HFFc6 (cell line): ENCODE data around the gene CYP11A1. TPM values are rescaled to one million over a fixed set of nuclear protein-coding genes. Genes with fewer than 3 reads are reported as not detected.

Source experiments
- DNase-seq: peaks from one replicate; pipeline ENCODE4 v3.0.0-alpha.2; 2018
- H3K27ac Mint-ChIP-seq: 2 replicates; pipeline ENCODE4 v1.8.0; 2020; ENCODE audit warnings: mild to moderate bottlenecking, mixed read lengths
- H3K27me3 Mint-ChIP-seq: 2 replicates; pipeline ENCODE4 v1.8.0; 2021; ENCODE audit warnings: mild to moderate bottlenecking, moderate library complexity, mixed read lengths; ENCODE audit not compliant: insufficient read depth
- H3K36me3 Mint-ChIP-seq: 2 replicates; pipeline ENCODE4 v1.8.0; 2021; ENCODE audit warnings: low read depth, mixed read lengths
- H3K4me1 Mint-ChIP-seq: 2 replicates; pipeline ENCODE4 v1.8.0; 2020; ENCODE audit warnings: low read depth, mixed read lengths
- H3K4me3 Mint-ChIP-seq: 2 replicates; pipeline ENCODE4 v1.8.0; 2020; ENCODE audit warnings: mild to moderate bottlenecking, moderate library complexity, mixed read lengths
- H3K9me3 Mint-ChIP-seq: 2 replicates; pipeline ENCODE4 v1.8.0; 2020; ENCODE audit warnings: mild to moderate bottlenecking, mixed read lengths
- total RNA-seq, 6 experiments: library from RNA; stranded (reverse); fragmentation: NEBNext Ultra II Directional; extraction: Animal tissue kit (Norgen Biotek cat#: 25700); gene quantifications; 2 replicates in 1 of 6; 3 replicates in 5 of 6; pipeline ENCODE4 v1.2.3, GENCODE V29; 2021
- TF ChIP-seq, protein P1 (sequence below): fragments of 200-600 bp; sonication (generic); IDR thresholded peaks from 2 replicates; pipeline ENCODE4 v1.5.0; 2021; ENCODE audit warnings: antibody characterized with exemption, mild to moderate bottlenecking

CYP11A1 gene
- total RNA-seq, 6 experiments from 2014 or later, result 0.12 to 0.17 (median 0.14) TPM; not detected in 2

DNA sequence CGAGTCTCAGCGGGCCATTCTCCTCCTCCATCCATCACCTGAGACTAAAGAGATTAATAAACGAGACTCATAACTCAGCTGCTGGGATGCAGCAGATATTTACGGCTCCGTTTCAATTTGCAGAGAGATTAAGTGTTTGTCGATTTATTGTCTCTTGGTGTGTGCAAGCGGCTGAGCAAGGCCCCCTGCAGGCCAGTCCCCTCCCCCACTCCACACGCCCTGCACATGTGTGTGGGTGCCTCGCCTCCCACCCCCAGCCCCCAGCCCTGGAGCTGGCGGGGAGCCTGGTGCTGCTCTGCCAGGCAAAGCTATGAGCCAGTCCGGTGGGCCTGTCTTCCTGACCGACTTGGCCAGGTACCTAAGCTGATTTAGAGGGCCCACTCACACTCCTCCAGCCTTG, 63.0 kb downstream of the CYP11A1 start:
- Mint-ChIP-seq H3K27me3 (peaks cover 58% of the 10 kb centered on the region), H3K4me1 (no peaks in the 10 kb centered on the region), H3K9me3 (no peaks in the 10 kb centered on the region), H3K36me3 (no peaks in the 10 kb centered on the region), H3K4me3 (no peak overlapping the region), H3K27ac (no peak overlapping the region)
- TF ChIP-seq, protein P1, sequence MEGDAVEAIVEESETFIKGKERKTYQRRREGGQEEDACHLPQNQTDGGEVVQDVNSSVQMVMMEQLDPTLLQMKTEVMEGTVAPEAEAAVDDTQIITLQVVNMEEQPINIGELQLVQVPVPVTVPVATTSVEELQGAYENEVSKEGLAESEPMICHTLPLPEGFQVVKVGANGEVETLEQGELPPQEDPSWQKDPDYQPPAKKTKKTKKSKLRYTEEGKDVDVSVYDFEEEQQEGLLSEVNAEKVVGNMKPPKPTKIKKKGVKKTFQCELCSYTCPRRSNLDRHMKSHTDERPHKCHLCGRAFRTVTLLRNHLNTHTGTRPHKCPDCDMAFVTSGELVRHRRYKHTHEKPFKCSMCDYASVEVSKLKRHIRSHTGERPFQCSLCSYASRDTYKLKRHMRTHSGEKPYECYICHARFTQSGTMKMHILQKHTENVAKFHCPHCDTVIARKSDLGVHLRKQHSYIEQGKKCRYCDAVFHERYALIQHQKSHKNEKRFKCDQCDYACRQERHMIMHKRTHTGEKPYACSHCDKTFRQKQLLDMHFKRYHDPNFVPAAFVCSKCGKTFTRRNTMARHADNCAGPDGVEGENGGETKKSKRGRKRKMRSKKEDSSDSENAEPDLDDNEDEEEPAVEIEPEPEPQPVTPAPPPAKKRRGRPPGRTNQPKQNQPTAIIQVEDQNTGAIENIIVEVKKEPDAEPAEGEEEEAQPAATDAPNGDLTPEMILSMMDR, result no peak
- DNase-seq, result no peak

DNA sequence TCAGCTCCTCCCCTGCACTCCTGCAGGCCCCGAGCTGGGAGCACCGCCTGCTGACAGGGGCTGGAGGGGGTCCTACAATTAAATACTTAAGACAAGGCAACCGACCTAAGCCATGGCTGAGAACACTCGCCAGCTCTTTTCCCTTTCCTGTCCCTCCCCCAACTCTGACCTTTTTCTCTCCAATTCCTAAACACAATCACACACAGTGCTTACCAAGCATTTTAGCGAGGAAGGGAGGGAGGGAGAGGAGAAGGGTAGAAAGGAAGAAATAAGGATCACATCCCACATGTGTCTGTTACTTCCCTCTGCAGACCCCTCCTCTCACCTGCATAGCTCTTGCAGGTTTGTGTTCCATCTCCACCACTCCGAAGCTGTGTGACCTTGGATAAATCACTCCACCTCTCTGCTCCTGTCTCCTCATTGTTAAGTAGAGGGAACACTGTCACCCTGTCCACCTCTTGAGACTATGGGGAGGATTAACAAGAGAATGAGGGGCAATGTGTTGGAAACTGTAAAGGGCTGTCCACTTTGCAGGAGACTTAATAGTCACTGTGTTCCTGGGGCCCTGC, 63.6 kb downstream of the CYP11A1 start:
- TF ChIP-seq, protein P1, result no peak
- Mint-ChIP-seq H3K9me3 (no peaks in the 10 kb centered on the region), H3K36me3 (no peaks in the 10 kb centered on the region), H3K27ac (no peak overlapping the region), H3K4me3 (no peak overlapping the region), H3K4me1 (no peaks in the 10 kb centered on the region), H3K27me3 (peaks cover 62% of the 10 kb centered on the region)
- no peak for DNase-seq

DNA sequence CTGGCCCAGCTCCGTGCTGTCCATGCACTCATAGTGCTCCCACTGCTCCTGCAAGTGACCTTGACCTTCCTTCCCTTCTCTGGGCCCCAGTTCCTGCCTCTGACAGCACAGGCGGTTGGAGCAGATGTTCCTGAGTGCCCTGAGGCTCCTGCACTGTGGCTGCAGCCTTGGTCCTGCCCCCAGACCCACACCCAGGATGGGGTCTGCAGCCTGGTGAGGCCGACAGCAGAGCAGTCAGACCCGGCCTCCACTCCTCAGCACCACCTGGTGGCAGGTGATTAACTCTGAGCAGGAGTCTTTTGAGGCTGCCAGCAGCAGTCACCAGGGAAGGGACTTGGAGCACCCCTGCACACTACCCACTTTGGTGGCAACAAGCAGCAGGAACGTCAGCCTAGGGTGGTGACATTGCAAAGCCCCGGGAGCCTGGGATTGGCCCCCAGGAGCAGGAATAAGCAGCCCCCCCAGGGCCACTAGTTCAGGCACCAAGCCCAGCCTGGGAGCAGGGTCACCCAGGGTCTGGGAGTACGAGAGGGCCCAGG, 64.6 kb downstream of the CYP11A1 start:
- H3K4me3 Mint-ChIP-seq, result no peak overlapping the region
- H3K27me3 Mint-ChIP-seq, result peaks cover 62% of the 10 kb centered on the region
- no peaks in the 10 kb centered on the region for H3K4me1 Mint-ChIP-seq

DNA sequence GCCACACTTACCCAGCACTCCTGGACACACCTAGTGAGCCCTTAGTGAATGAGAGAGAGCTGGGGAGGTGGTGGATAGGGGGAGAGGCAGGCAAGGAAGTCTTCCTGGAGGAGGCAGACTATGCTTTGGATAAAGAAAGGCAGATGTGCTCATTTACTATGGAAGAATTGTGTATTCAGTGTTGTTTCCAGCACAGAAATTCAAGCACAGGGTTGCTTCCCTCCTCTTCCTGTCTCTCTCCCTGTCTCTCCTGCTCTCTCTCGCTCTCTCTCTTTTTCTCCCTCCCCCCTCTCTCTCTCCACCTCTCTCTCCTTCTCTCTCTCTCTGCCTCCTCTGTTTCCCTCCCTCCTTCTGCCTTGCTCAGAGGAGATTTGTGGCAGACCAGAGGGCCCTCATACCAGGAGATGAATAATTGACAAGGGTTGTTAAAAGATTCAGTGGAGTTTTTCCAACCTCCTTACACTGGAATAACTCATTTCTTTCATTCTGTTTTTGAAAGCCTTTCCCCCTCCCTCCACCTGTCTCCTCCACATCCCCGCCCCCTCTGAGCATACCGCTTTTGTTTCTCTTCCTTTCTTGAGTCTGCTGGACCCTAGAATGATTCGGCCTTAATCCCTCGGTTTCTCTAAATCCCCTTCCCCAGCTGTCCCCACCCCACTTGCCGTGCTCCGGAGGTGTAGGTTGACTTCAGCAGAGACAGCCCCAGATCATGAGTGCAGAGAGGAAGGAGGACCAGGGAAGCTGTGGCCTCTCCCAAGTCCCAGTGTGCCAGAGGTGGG, 65.7 kb downstream of the CYP11A1 start:
- no peak overlapping the region for H3K4me3 Mint-ChIP-seq
- H3K36me3 Mint-ChIP-seq, result no peaks in the 10 kb centered on the region
- no peaks in the 10 kb centered on the region for H3K9me3 Mint-ChIP-seq
- DNase-seq, result no peak
- TF ChIP-seq, protein P1, result no peak
- H3K27ac Mint-ChIP-seq, result no peak overlapping the region
- no peaks in the 10 kb centered on the region for H3K4me1 Mint-ChIP-seq
- peaks cover 63% of the 10 kb centered on the region for H3K27me3 Mint-ChIP-seq

More for the DNA sequence above, 64.6 kb downstream of the CYP11A1 start:
- DNase-seq, result peak; percentile 7
- Mint-ChIP-seq H3K27ac (no peak overlapping the region), H3K9me3 (no peaks in the 10 kb centered on the region), H3K36me3 (no peaks in the 10 kb centered on the region)
- TF ChIP-seq, protein P1, result peak; percentile 84

DNA sequence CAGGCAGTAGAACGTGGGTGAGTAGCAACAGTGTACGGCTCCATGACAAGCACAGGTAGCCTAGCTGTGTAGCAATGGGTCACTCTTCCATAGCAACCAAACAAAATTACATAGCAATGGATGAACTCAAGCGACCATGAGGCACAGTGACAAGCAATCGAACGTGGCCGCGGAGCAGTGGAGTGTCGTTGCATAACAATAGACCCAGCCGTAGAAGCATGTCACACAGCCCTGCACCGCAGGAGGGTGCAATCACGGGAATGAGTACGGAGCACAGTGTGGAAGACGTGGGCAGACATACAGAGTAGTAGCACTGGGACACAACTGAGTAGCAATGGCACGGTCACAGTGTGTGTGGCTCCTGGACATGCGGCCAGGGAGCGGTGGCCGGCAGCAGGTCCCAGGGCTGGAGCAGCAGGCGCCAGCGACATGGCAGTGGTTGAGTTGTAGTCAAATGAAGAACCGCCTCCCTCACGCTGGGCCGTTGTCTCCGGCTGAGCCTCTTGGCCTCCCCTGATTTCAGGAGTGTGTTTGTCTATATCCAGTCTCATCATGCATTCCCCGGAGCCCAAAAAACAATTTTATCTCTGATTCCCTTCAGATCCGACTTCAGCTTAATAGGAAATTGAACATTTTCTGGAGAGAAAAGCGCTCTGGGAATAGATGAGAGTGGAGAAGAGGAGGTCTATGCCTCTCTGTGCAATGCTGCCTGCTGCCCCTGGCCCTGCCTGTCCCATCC, 67.2 kb downstream of the CYP11A1 start:
- Mint-ChIP-seq H3K27me3 (peaks cover 57% of the 10 kb centered on the region), H3K27ac (no peak overlapping the region), H3K4me3 (no peak overlapping the region), H3K4me1 (no peaks in the 10 kb centered on the region), H3K36me3 (no peaks in the 10 kb centered on the region), H3K9me3 (no peaks in the 10 kb centered on the region)
- TF ChIP-seq, protein P1, result no peak
- no peak for DNase-seq
